ENCODE measurements around the gene NGRN.
"Not testable (repeated sequence)": the region's sequence is repeated elsewhere in the genome, so short reads cannot be mapped to it uniquely, and the experiment has no call there.

GRCh38 chr15:90260731-90261130, 4.7 kb upstream of the NGRN start:
- TF ChIP-seq CTCF (conservative IDR thresholded peaks at IDR 0.05; ENCODE audit: low read length); EZH2phosphoT487 (IDR thresholded peaks at IDR 0.05; ENCODE audit: borderline replicate concordance, low read depth, low read length): not testable (repeated sequence)

Data from OCI-LY7 (cell line).